DMS 273 (cell line): ENCODE measurements around the gene MRPL41.
"Not testable (repeated sequence)": the region's sequence is repeated elsewhere in the genome, so short reads cannot be mapped to it uniquely, and the experiment has no call there.

ENCODE experiments used
- DNase-seq: peaks from one replicate; lab custom pipeline; 2025; ENCODE audit not compliant: unreplicated experiment; lab: John Stamatoyannopoulos, UW

The MRPL41 gene

GRCh38 chr9:137521405-137521985 is 30.2 kb upstream of the MRPL41 start:
- DNase-seq = peak; percentile 45

- DNase-seq = no peak
Measured at GRCh38 chr9:137522746-137523455, 28.8 kb upstream of the MRPL41 start.

GRCh38 chr9:137524161-137524980 is 27.3 kb upstream of the MRPL41 start:
- no peak for DNase-seq

GRCh38 chr9:137524981-137525317 is 26.7 kb upstream of the MRPL41 start:
- no peak for DNase-seq

GRCh38 chr9:137530331-137530730 is 21.3 kb upstream of the MRPL41 start:
- no peak for DNase-seq

- no peak for DNase-seq
Measured at GRCh38 chr9:137531099-137531765, 20.4 kb upstream of the MRPL41 start.

- not testable (repeated sequence) for DNase-seq
Measured at GRCh38 chr9:137532891-137533468, 18.7 kb upstream of the MRPL41 start.

GRCh38 chr9:137534256-137535119 is 17.2 kb upstream of the MRPL41 start:
- DNase-seq = peak; percentile 83

GRCh38 chr9:137535120-137535428 is 16.6 kb upstream of the MRPL41 start:
- no peak for DNase-seq

GRCh38 chr9:137536594-137537131 is 15.0 kb upstream of the MRPL41 start:
- not testable (repeated sequence) for DNase-seq

GRCh38 chr9:137538058-137538457 is 13.6 kb upstream of the MRPL41 start:
- no peak for DNase-seq

GRCh38 chr9:137540536-137540935 is 11.1 kb upstream of the MRPL41 start:
- no peak for DNase-seq

GRCh38 chr9:137542486-137542885 is 9.2 kb upstream of the MRPL41 start:
- DNase-seq = no peak

- no peak for DNase-seq
Measured at GRCh38 chr9:137543237-137543963, 8.3 kb upstream of the MRPL41 start.

- no peak for DNase-seq
Measured at GRCh38 chr9:137544176-137544760, 7.4 kb upstream of the MRPL41 start.

- no peak for DNase-seq
Measured at GRCh38 chr9:137545123-137545522, 6.6 kb upstream of the MRPL41 start.

GRCh38 chr9:137547687-137548543 is 3.8 kb upstream of the MRPL41 start:
- no peak for DNase-seq

GRCh38 chr9:137550231-137550621 is 1.5 kb upstream of the MRPL41 start, which contains the start of gene PNPLA7:
Gene PNPLA7, minus strand, starts transcription at chr9:137550402. Its CDS starts 205 bp downstream, at chr9:137550197.
- DNase-seq = peak; percentile 94
